Adipose tissue (tissue), 3 donors: Measurements from ENCODE around the gene RALB. TPM values are rescaled to one million over a fixed set of nuclear protein-coding genes. Genes with fewer than 3 reads are reported as not detected.
"Not testable (repeated sequence)": the region's sequence is repeated elsewhere in the genome, so short reads cannot be mapped to it uniquely, and the experiment has no call there.

Experiments used
- H3K27ac ChIP-seq: one replicate; pipeline ENCODE4 v1.5.1; 2013; ENCODE audit warnings: low read depth, low read length
- WGBS, 3 donors: extraction: QIAGEN DNeasy Blood & Tissue Kit; methylation state at CpG; one replicate each; pipeline ENCODE4 v1.1.7; 2013; 5-methylcytosine and 5-hydroxymethylcytosine counted together
- polyA plus RNA-seq, 3 donors: library from polyadenylated mRNA; stranded (reverse); fragments of 200-250 nt; gene quantifications; one replicate each; pipeline ENCODE4 v1.2.3, GENCODE V29; 2013
- donor health status: healthy with polysubstance abuse.
- donor health status: Bipolar disorder and iron deficiency.
- donor health status: healthy.

RALB gene
- polyA plus RNA-seq, 3 donors, result 19.9 to 96.2 (median 54.0) TPM

GRCh38 chr2:120223034-120223912 lies 29.4 kb upstream of the RALB start, which contains the start of gene TMEM185B:
Gene TMEM185B, minus strand, starts transcription at chr2:120223400. Its CDS starts 424 bp downstream, at chr2:120222976.
- 1 to 3% (median 2%) methylated on average over 87 to 108 of the region's 108 CpGs for WGBS, 3 donors
- peak within 1 kb of the TSS; percentile 45 for H3K27ac ChIP-seq

GRCh38 chr2:120224256-120224655 lies 28.4 kb upstream of the RALB start:
- 87 to 98% (median 94%) methylated on average over 13 of the region's 13 CpGs for WGBS, 3 donors
- no peak overlapping the region for H3K27ac ChIP-seq

GRCh38 chr2:120224735-120225548 lies 27.7 kb upstream of the RALB start:
- no peak overlapping the region for H3K27ac ChIP-seq
- 81 to 97% (median 94%) methylated on average over 9 of the region's 9 CpGs for WGBS, 3 donors

- no peak overlapping the region for H3K27ac ChIP-seq
- WGBS, 3 donors, result 79 to 91% (median 90%) methylated on average over 9 of the region's 9 CpGs
Measured at GRCh38 chr2:120225549-120226065, 27.0 kb upstream of the RALB start.

- WGBS, 3 donors, result 67 to 90% (median 73%) methylated on average over 9 of the region's 9 CpGs
- no peak overlapping the region for H3K27ac ChIP-seq
Measured at GRCh38 chr2:120226316-120226715, 26.3 kb upstream of the RALB start.

GRCh38 chr2:120227111-120227991 lies 25.3 kb upstream of the RALB start:
- WGBS, 3 donors, result 78 to 79% (median 78%) methylated on average over 16 of the region's 16 CpGs

GRCh38 chr2:120228503-120228902 lies 24.1 kb upstream of the RALB start:
- no peak overlapping the region for H3K27ac ChIP-seq
- 59 to 64% (median 64%) methylated on average over 5 of the region's 5 CpGs for WGBS, 3 donors

More at GRCh38 chr2:120227111-120227991, 25.3 kb upstream of the RALB start:
- no peak overlapping the region for H3K27ac ChIP-seq

GRCh38 chr2:120229341-120229740 lies 23.3 kb upstream of the RALB start:
- 89 to 90% (median 90%) methylated on average over 10 of the region's 10 CpGs for whole genome bisulfite sequencing, 3 donors
- H3K27ac ChIP-seq, result no peak overlapping the region

GRCh38 chr2:120230515-120231471 lies 21.9 kb upstream of the RALB start:
- WGBS, 3 donors, result 70 to 78% (median 72%) methylated on average over 17 of the region's 17 CpGs
- H3K27ac ChIP-seq, result no peak overlapping the region

- whole genome bisulfite sequencing, 3 donors, result 77 to 92% (median 78%) methylated on average over 4 of the region's 4 CpGs
- no peak overlapping the region for H3K27ac ChIP-seq
Measured at GRCh38 chr2:120231564-120231973, 21.1 kb upstream of the RALB start.

- WGBS, 3 donors, result 16 to 58% (median 19%) methylated on average over 15 of the region's 15 CpGs
- H3K27ac ChIP-seq, result no peak overlapping the region
Measured at GRCh38 chr2:120231974-120232635, 20.5 kb upstream of the RALB start.

GRCh38 chr2:120233292-120233691 lies 19.4 kb upstream of the RALB start:
- no peak overlapping the region for H3K27ac ChIP-seq
- 91 to 96% (median 95%) methylated on average over 5 of the region's 5 CpGs for WGBS, 3 donors

- not testable (repeated sequence) for H3K27ac ChIP-seq
- 81 to 100% (median 100%) methylated on average over 2 of the region's 2 CpGs for WGBS, 3 donors
Measured at GRCh38 chr2:120235158-120235557, 17.5 kb upstream of the RALB start.

GRCh38 chr2:120235681-120236080 lies 17.0 kb upstream of the RALB start:
- 92 to 94% (median 94%) methylated on average over 6 of the region's 6 CpGs for WGBS, 3 donors
- no peak overlapping the region for H3K27ac ChIP-seq

GRCh38 chr2:120236316-120236715 lies 16.3 kb upstream of the RALB start:
- WGBS, 3 donors, result 68 to 91% (median 86%) methylated on average over 10 of the region's 10 CpGs
- no peak overlapping the region for H3K27ac ChIP-seq

GRCh38 chr2:120236791-120237190 lies 15.9 kb upstream of the RALB start:
- H3K27ac ChIP-seq, result no peak overlapping the region
- 81 to 91% (median 86%) methylated on average over 5 of the region's 5 CpGs for WGBS, 3 donors
